Measurements from ENCODE around the gene JCHAIN. TPM values are rescaled to one million over a fixed set of nuclear protein-coding genes. Genes with fewer than 3 reads are reported as not detected.

Gene JCHAIN
- total RNA-seq, 1 donor from 2014 or later, result 6.9 TPM

GRCh38 chr4:70678383-70678999 lies 12.2 kb upstream of the JCHAIN start:
- no peak for DNase-seq

GRCh38 chr4:70676554-70677090 lies 10.3 kb upstream of the JCHAIN start:
- no peaks in the 10 kb centered on the region for H3K36me3 ChIP-seq
- H3K27me3 ChIP-seq (ENCODE audit: low read depth), result no peaks in the 10 kb centered on the region
- no peaks in the 10 kb centered on the region for H3K9me3 ChIP-seq (replicated peaks)
- no peak for DNase-seq
- H3K27ac ChIP-seq (replicated peaks), result no peak overlapping the region
- H3K4me3 ChIP-seq, result no peak overlapping the region
- H3K4me1 ChIP-seq, result no peaks in the 10 kb centered on the region
- TF ChIP-seq CTCF (IDR thresholded peaks at IDR 0.05; ENCODE audit: borderline replicate concordance), result no peak
- intact Hi-C loops (cut with micrococcal nuclease), result no loop called here

More at GRCh38 chr4:70678383-70678999, 12.2 kb upstream of the JCHAIN start:
- Histone ChIP-seq H3K4me3 (no peak overlapping the region), H3K27me3 (ENCODE audit: low read depth) (no peaks in the 10 kb centered on the region), H3K4me1 (no peaks in the 10 kb centered on the region), H3K27ac (replicated peaks) (no peak overlapping the region), H3K9me3 (replicated peaks) (no peaks in the 10 kb centered on the region), H3K36me3 (no peaks in the 10 kb centered on the region)
- intact Hi-C loops (cut with micrococcal nuclease), result no loop called here
- no peak for TF ChIP-seq CTCF (IDR thresholded peaks at IDR 0.05; ENCODE audit: borderline replicate concordance)

GRCh38 chr4:70674731-70675130 lies 8.4 kb upstream of the JCHAIN start:
- Histone ChIP-seq H3K36me3 (no peaks in the 10 kb centered on the region), H3K9me3 (replicated peaks) (no peaks in the 10 kb centered on the region), H3K4me3 (no peak overlapping the region), H3K27me3 (ENCODE audit: low read depth) (no peaks in the 10 kb centered on the region), H3K27ac (replicated peaks) (no peak overlapping the region), H3K4me1 (no peaks in the 10 kb centered on the region)
- no peak for DNase-seq
- intact Hi-C loops (cut with micrococcal nuclease), result no loop called here
- no peak for TF ChIP-seq CTCF (IDR thresholded peaks at IDR 0.05; ENCODE audit: borderline replicate concordance)

GRCh38 chr4:70674191-70674590 lies 7.9 kb upstream of the JCHAIN start:
- H3K4me3 ChIP-seq, result no peak overlapping the region
- DNase-seq, result no peak
- H3K27ac ChIP-seq (replicated peaks), result no peak overlapping the region
- no peaks in the 10 kb centered on the region for H3K9me3 ChIP-seq (replicated peaks)
- TF ChIP-seq CTCF (IDR thresholded peaks at IDR 0.05; ENCODE audit: borderline replicate concordance), result no peak
- H3K36me3 ChIP-seq, result no peaks in the 10 kb centered on the region
- no peaks in the 10 kb centered on the region for H3K27me3 ChIP-seq (ENCODE audit: low read depth)
- intact Hi-C loops (cut with micrococcal nuclease), result no loop called here
- H3K4me1 ChIP-seq, result no peaks in the 10 kb centered on the region

GRCh38 chr4:70671091-70671490 lies 4.8 kb upstream of the JCHAIN start:
- intact Hi-C loops (cut with micrococcal nuclease), result no loop called here
- Histone ChIP-seq H3K27ac (replicated peaks) (no peak overlapping the region), H3K9me3 (replicated peaks) (no peaks in the 10 kb centered on the region), H3K4me3 (no peak overlapping the region), H3K36me3 (no peaks in the 10 kb centered on the region), H3K27me3 (ENCODE audit: low read depth) (no peaks in the 10 kb centered on the region), H3K4me1 (no peaks in the 10 kb centered on the region)
- no peak for TF ChIP-seq CTCF (IDR thresholded peaks at IDR 0.05; ENCODE audit: borderline replicate concordance)
- DNase-seq, result no peak

Data from left ventricle myocardium inferior (tissue), 1 donor.